Measurements from ENCODE around the gene HGF. TPM values are rescaled to one million over a fixed set of nuclear protein-coding genes. Genes with fewer than 3 reads are reported as not detected.

The HGF gene
- total and polyA plus RNA-seq, 4 donors, result 3.1 to 25.5 (median 12.3) TPM

DNA sequence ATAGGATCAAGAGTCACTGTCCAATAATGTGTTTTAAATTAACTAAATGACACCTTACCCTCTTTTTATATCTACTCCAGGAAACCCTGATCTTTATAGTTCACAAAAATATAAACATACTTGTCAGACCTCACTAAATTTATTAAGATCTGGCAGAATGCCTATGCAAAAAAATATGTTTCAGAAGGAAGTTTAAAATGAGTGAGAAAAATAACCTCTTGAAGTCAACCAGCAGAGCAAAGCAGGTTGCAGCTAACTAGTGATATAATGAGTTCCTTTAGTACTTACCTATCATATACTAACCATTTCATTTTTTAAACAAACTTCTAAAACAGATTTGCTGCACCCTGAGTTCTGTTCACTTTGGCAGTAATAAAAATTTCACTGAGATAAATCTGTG, 14.0 kb upstream of the HGF start:
- no peak overlapping the region for H3K27ac ChIP-seq (ENCODE audit: low read depth in 1 of 2, low read length in 1 of 2)
- DNase-seq (no peak), ATAC-seq (ENCODE audit: insufficient read depth, low FRiP score) (no peak)
- no peaks in the 10 kb centered on the region for H3K36me3 ChIP-seq (ENCODE audit: control insufficient read depth in 4 of 4, insufficient read depth in 4 of 4, low read length in 4 of 4)
- H3K27me3 ChIP-seq (ENCODE audit: control insufficient read depth in 3 of 3, insufficient read depth in 3 of 3, low read length in 2 of 3), result no peaks in the 10 kb centered on the region
- no peak overlapping the region for H3K9ac ChIP-seq (ENCODE audit: insufficient read depth in 1 of 2, low read length in 2 of 2)
- H3K4me3 ChIP-seq, result no peak overlapping the region
- H3K9me3 ChIP-seq (ENCODE audit: control insufficient read depth in 4 of 4, insufficient read depth in 3 of 4, low read length in 3 of 4), result no peaks in the 10 kb centered on the region
- no peak for TF ChIP-seq CTCF (IDR thresholded peaks at IDR 0.05; ENCODE audit: control extremely low read depth, extremely low read depth)
- H3K4me1 ChIP-seq (ENCODE audit: control insufficient read depth in 5 of 5, insufficient read depth in 5 of 5, low read length in 5 of 5), result peaks cover 0 to 19% (median 0%) of the 10 kb centered on the region in 5 donors

GRCh38 chr7:81780914-81781693, 11.3 kb upstream of the HGF start:
- no peak overlapping the region for H3K4me3 ChIP-seq
- ATAC-seq (ENCODE audit: insufficient read depth, low FRiP score) (no peak), DNase-seq (no peak)
- H3K9me3 ChIP-seq (ENCODE audit: control insufficient read depth in 4 of 4, insufficient read depth in 3 of 4, low read length in 3 of 4), result no peaks in the 10 kb centered on the region
- H3K4me1 ChIP-seq (ENCODE audit: control insufficient read depth in 5 of 5, insufficient read depth in 5 of 5, low read length in 5 of 5), result peaks cover 0 to 43% (median 5%) of the 10 kb centered on the region in 5 donors
- no peak for TF ChIP-seq CTCF (IDR thresholded peaks at IDR 0.05; ENCODE audit: control extremely low read depth, extremely low read depth)
- no peaks in the 10 kb centered on the region for H3K27me3 ChIP-seq (ENCODE audit: control insufficient read depth in 3 of 3, insufficient read depth in 3 of 3, low read length in 2 of 3)
- no peak overlapping the region for H3K27ac ChIP-seq (ENCODE audit: low read depth in 1 of 2, low read length in 1 of 2)
- H3K9ac ChIP-seq (ENCODE audit: insufficient read depth in 1 of 2, low read length in 2 of 2), result no peak overlapping the region
- WGBS, 2 donors, result 29 to 49% methylated on average over 2 of the region's 2 CpGs
- no peaks in the 10 kb centered on the region for H3K36me3 ChIP-seq (ENCODE audit: control insufficient read depth in 4 of 4, insufficient read depth in 4 of 4, low read length in 4 of 4)

DNA sequence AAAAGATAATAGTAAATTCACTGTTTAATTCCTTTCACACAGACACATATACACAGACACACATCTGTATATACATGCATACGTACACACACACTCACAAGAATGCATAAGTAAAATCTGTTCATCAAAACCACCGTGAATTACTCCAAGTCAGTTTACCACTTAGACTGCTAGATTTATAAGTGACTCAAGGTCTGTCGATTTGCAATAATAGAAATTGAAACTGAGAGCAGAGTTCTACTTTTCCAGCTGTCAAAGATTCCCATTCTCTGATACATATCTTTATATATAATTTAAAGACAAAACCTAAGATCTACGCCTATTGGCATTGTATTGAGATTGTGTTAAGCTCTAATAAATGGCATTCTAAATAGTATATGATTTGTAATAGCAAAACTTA, 9.9 kb upstream of the HGF start:
- DNase-seq (no peak), ATAC-seq (ENCODE audit: insufficient read depth, low FRiP score) (no peak)
- Histone ChIP-seq H3K27me3 (ENCODE audit: control insufficient read depth in 3 of 3, insufficient read depth in 3 of 3, low read length in 2 of 3) (no peaks in the 10 kb centered on the region), H3K4me3 (no peak overlapping the region), H3K9me3 (ENCODE audit: control insufficient read depth in 4 of 4, insufficient read depth in 3 of 4, low read length in 3 of 4) (no peaks in the 10 kb centered on the region), H3K36me3 (ENCODE audit: control insufficient read depth in 4 of 4, insufficient read depth in 4 of 4, low read length in 4 of 4) (no peaks in the 10 kb centered on the region), H3K9ac (ENCODE audit: insufficient read depth in 1 of 2, low read length in 2 of 2) (no peak overlapping the region), H3K4me1 (ENCODE audit: control insufficient read depth in 5 of 5, insufficient read depth in 5 of 5, low read length in 5 of 5) (peaks cover 0 to 47% (median 5%) of the 10 kb centered on the region in 5 donors), H3K27ac (ENCODE audit: low read depth in 1 of 2, low read length in 1 of 2) (no peak overlapping the region)
- TF ChIP-seq CTCF (IDR thresholded peaks at IDR 0.05; ENCODE audit: control extremely low read depth, extremely low read depth), result no peak
- 85% methylated on average over 4 of the region's 4 CpGs for WGBS, 2 donors

GRCh38 chr7:81777697-81778096, 7.8 kb upstream of the HGF start:
- H3K4me3 ChIP-seq, result no peak overlapping the region
- no peak overlapping the region for H3K27ac ChIP-seq (ENCODE audit: low read depth in 1 of 2, low read length in 1 of 2)
- DNase-seq (peak in 2 of 3 donors; percentile 83 to 86), ATAC-seq (ENCODE audit: insufficient read depth, low FRiP score) (no peak)
- H3K4me1 ChIP-seq (ENCODE audit: control insufficient read depth in 5 of 5, insufficient read depth in 5 of 5, low read length in 5 of 5), result peaks cover 0 to 49% (median 7%) of the 10 kb centered on the region in 5 donors
- H3K36me3 ChIP-seq (ENCODE audit: control insufficient read depth in 4 of 4, insufficient read depth in 4 of 4, low read length in 4 of 4), result no peaks in the 10 kb centered on the region
- no peak overlapping the region for H3K9ac ChIP-seq (ENCODE audit: insufficient read depth in 1 of 2, low read length in 2 of 2)
- no peak for TF ChIP-seq CTCF (IDR thresholded peaks at IDR 0.05; ENCODE audit: control extremely low read depth, extremely low read depth)
- H3K9me3 ChIP-seq (ENCODE audit: control insufficient read depth in 4 of 4, insufficient read depth in 3 of 4, low read length in 3 of 4), result no peaks in the 10 kb centered on the region
- no peaks in the 10 kb centered on the region for H3K27me3 ChIP-seq (ENCODE audit: control insufficient read depth in 3 of 3, insufficient read depth in 3 of 3, low read length in 2 of 3)

All from lung (tissue), 12 donors.